RWPE1 (cell line): ENCODE measurements around the gene ADCK1.
"Not testable (repeated sequence)": the region's sequence is repeated elsewhere in the genome, so short reads cannot be mapped to it uniquely, and the experiment has no call there.

Experiments used
- CTCF ChIA-PET: fragments of 350-600 bp; sonication (Branson Sonifier 250); formaldehyde crosslinking; extraction: SDS; loops from one replicate; lab custom pipeline; 2021; lab: Yijun Ruan, JAX
- POLR2A ChIA-PET: fragments of 400-600 bp; formaldehyde crosslinking; extraction: SDS; loops from one replicate; lab custom pipeline; 2020; ENCODE audit warnings: antibody characterized with exemption; ENCODE audit not compliant: low non-redundant PET; lab: Yijun Ruan, JAX
- DNase-seq: peaks from one replicate; pipeline ENCODE4 v3.0.0; 2012; ENCODE audit warnings: low spot score
- H3K27ac ChIP-seq: fragments of 450-650 bp; 2 replicates; pipeline ENCODE4 v1.5.1; 2017
- TF ChIP-seq, protein P1 (sequence below): fragments of 450-650 bp; conservative IDR thresholded peaks from 2 replicates; pipeline ENCODE4 v1.5.1; 2017; ENCODE audit warnings: low read depth, mild to moderate bottlenecking

ADCK1 gene

DNA sequence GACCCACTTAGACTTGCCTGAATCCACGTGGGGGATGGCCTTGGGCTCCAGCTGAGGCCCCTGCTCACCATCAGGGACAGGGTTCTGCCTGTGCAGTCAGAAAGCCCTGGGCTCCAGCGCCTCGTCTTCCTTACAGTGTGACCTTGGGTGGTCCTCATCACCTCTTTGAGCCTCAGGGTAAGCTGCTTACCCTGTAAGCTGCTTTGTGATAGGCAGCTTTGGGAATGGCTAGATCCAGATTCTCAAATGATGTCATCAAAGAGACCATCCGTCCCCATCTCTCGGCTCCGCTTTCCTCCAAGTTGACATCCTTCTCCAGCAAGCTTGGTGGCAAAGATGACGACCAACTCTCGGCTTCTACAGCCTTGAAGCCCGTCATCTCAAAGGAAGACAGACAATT lies 127.0 kb downstream of the ADCK1 start:
- H3K27ac ChIP-seq = no peak overlapping the region
- ChIA-PET POLR2A (no interaction called here), CTCF (interaction anchor here (0.7 kb wide), 1 partner anchor 639 kb away, joined by 3 read pairs; no protein-coding TSS in a partner anchor)
- TF ChIP-seq, protein P1, sequence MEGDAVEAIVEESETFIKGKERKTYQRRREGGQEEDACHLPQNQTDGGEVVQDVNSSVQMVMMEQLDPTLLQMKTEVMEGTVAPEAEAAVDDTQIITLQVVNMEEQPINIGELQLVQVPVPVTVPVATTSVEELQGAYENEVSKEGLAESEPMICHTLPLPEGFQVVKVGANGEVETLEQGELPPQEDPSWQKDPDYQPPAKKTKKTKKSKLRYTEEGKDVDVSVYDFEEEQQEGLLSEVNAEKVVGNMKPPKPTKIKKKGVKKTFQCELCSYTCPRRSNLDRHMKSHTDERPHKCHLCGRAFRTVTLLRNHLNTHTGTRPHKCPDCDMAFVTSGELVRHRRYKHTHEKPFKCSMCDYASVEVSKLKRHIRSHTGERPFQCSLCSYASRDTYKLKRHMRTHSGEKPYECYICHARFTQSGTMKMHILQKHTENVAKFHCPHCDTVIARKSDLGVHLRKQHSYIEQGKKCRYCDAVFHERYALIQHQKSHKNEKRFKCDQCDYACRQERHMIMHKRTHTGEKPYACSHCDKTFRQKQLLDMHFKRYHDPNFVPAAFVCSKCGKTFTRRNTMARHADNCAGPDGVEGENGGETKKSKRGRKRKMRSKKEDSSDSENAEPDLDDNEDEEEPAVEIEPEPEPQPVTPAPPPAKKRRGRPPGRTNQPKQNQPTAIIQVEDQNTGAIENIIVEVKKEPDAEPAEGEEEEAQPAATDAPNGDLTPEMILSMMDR = no peak
- no peak for DNase-seq

DNA sequence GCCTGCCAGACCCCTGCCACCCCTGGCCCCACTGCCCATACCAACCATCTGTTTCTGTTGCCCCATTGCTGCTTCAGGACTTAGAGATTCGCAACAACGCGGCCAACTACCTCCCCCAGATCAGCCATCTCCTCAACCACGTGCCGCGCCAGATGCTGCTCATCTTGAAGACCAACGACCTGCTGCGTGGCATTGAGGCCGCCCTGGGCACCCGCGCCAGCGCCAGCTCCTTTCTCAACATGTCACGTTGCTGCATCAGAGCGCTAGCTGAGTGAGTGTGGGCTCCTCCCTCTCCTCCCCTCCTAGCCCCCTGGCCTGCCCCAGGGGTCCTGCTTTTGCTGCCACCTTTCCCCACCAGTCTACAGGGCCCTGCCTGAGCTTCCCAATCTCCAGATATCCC lies 131.5 kb downstream of the ADCK1 start:
- no peak overlapping the region for H3K27ac ChIP-seq
- ChIA-PET CTCF (no interaction called here), POLR2A (no interaction called here)
- TF ChIP-seq, protein P1 = no peak
- DNase-seq = no peak

DNA sequence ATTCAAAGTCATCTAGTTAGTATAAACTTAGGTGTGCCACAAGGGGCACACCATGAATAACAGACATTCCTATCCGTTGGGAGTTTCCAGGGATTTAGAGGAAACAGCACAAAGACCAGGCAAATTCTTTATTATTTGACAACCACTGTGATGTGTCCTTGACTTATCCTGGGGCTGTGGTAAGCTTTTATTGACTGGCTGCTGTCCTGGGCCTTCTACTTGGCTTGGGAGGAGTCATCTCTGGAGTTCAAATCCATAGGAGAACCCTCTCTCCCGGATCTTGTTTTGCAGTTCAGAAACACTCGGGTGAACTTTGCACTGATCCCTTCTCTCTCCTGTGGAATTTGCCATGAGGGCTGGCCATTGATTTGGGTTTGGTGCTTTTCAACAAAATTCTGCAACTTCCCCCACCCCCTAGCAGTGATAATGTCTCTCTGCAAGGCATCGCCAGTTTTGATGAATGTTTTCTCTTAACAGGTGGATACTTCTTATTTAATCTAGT lies 136.3 kb downstream of the ADCK1 start:
- CTCF ChIA-PET = no interaction called here
- POLR2A ChIA-PET = no interaction called here
- no peak overlapping the region for H3K27ac ChIP-seq
- DNase-seq = no peak
- TF ChIP-seq, protein P1 = no peak

DNA sequence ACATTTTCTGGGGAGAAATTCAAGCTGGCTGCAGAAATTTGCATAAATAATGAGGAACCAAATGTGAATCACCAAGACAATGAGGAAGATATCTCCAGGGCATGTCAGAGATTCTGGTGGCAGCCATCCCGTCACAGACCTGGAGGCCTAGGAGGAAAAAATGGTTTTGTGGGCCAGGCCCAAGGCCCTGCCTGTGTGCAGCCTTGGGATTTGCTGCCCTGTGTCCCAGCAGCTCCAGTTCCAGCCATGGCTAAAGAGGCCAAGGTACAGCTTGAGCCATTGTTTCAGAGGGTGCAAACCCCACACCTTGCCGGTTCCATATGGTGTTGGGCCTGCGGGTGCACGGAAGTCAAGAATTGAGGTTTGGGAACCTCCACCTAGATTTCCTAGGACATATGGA lies 147.5 kb downstream of the ADCK1 start:
- TF ChIP-seq, protein P1 = no peak
- no peak for DNase-seq
- ChIA-PET CTCF (no interaction called here), POLR2A (no interaction called here)
- H3K27ac ChIP-seq = no peak overlapping the region

DNA sequence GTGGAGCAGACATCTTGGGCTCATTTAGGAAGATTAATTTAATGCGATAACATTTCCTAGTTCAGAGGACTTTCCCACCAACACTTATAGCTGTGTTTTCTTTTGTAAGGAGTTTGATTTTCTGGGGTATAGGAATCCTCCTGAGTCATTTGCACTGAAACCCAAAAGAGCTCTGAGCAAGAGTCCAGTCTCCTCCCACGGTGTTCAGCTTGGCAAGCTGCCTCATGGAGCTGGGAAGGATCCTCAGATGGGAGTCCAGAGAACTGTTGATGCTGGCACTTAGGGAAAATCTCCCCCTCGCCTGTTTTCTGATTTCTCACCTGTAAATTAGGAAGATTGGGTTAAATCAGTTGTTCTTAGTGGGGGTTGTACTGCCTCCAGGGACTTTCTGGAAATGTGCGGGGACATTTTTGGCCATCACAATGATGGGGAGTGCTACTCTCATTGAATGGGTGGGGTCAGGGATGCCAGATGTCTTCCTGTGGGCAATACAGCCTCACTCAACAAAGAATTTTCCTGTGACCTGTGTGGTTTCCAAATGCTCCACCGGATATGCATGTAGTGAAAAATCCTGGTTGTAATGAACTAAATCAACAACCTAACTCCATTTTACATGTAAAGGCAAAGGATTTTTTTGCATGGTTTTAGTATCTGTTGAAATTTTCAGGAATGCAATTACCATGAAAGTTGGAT lies 150.6 kb downstream of the ADCK1 start:
- TF ChIP-seq, protein P1 = no peak
- CTCF ChIA-PET = interaction anchor here (0.5 kb wide), 1 partner anchor 615 kb away, joined by 4 read pairs; no protein-coding TSS in a partner anchor
- H3K27ac ChIP-seq = no peak overlapping the region
- no peak for DNase-seq
- POLR2A ChIA-PET = no interaction called here

DNA sequence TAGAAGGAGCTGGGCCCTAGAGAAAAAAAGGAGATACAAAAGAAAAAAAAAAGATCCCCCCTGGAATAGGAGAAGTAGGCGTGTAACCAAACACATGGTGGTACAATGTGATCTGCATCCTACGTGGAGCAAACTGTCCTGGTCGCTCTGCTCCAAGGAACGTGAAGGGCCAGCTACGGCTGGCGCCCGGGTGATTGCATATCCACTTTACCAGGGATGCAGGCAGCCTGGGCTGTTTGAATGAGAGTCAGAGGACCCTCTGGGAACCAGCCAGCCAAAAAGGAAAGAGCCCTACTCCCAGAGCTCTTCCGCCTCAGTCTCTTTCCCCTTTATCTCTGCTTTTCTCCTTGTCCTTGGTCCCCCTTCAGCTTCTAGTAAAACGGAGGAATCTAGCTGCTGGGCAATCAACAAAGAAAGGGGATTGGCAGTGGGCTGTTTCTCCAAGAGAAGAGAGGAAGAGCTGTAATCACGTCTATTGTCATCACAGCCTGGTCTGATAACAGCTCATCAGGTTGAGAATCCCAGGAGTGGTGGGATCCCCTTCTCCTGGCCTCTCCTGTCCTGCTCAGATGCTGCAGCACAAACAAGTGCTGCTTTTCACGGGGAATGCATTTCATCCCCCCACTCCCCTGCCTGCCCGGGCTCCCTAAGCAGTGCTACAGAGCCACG lies 156.0 kb downstream of the ADCK1 start:
- H3K27ac ChIP-seq = no peak overlapping the region
- ChIA-PET POLR2A (no interaction called here), CTCF (no interaction called here)
- DNase-seq = no peak
- TF ChIP-seq, protein P1 = no peak

DNA sequence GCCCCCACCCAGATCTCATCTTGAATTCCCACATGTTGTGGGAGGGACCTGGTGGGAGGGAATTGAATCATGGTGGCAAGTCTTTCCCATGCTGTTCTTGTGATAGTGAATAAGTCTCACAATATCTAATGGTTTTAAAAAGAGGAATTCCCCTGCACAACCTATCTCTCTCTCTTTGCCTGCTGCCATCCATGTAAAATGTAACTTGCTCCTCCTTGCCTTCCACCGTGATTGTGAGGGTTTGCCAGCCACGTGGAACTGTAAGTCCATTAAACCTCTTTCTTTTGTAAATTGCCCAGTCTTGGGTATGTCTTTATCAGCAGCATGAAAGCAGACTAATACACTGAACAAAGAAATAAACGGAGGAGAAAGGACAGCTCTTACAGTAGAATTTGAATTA lies 159.8 kb downstream of the ADCK1 start:
- CTCF ChIA-PET = interaction anchor here (1.0 kb wide), 1 partner anchor 97 kb away, joined by 4 read pairs; no protein-coding TSS in a partner anchor
- H3K27ac ChIP-seq, DNase-seq, POLR2A ChIA-PET: not testable (repeated sequence)
